HG02938 (cell line): ENCODE results near the gene NCAM1.

Source experiments
- ATAC-seq: cut with Tn5 transposase; IDR thresholded peaks from one replicate; pipeline ENCODE4 v1.9.1; 2021; ENCODE audit warnings: mild to moderate bottlenecking, moderate library complexity; ENCODE audit not compliant: unreplicated experiment

The NCAM1 gene

GRCh38 chr11:113121746-113122145 is 160.5 kb downstream of the NCAM1 start:
- no peak for ATAC-seq

GRCh38 chr11:113124006-113124405 is 162.8 kb downstream of the NCAM1 start:
- no peak for ATAC-seq

- ATAC-seq: no peak
These were observed 163.4 kb downstream of the NCAM1 start for GRCh38 chr11:113124578-113124977.

- ATAC-seq: no peak
These were observed 168.2 kb downstream of the NCAM1 start for GRCh38 chr11:113129261-113129992.

- ATAC-seq: no peak
These were observed 170.0 kb downstream of the NCAM1 start for GRCh38 chr11:113131036-113131775.

GRCh38 chr11:113133071-113133470 is 171.9 kb downstream of the NCAM1 start:
- no peak for ATAC-seq

- no peak for ATAC-seq
These were observed 173.4 kb downstream of the NCAM1 start for GRCh38 chr11:113134626-113135025.

GRCh38 chr11:113137713-113138529 is 176.7 kb downstream of the NCAM1 start:
- ATAC-seq: no peak

GRCh38 chr11:113138731-113139130 is 177.5 kb downstream of the NCAM1 start:
- ATAC-seq: no peak

- ATAC-seq: no peak
These were observed 179.8 kb downstream of the NCAM1 start for GRCh38 chr11:113141010-113141409.

- no peak for ATAC-seq
These were observed 181.3 kb downstream of the NCAM1 start for GRCh38 chr11:113142508-113142907.

- ATAC-seq: no peak
These were observed 186.0 kb downstream of the NCAM1 start for GRCh38 chr11:113147249-113147648.

- ATAC-seq: no peak
These were observed 186.9 kb downstream of the NCAM1 start for GRCh38 chr11:113148076-113148475.

- no peak for ATAC-seq
These were observed 187.4 kb downstream of the NCAM1 start for GRCh38 chr11:113148652-113149051.

- no peak for ATAC-seq
These were observed 190.3 kb downstream of the NCAM1 start for GRCh38 chr11:113151521-113151920.

GRCh38 chr11:113152500-113152899 is 191.3 kb downstream of the NCAM1 start:
- no peak for ATAC-seq

- ATAC-seq: no peak
These were observed 192.6 kb downstream of the NCAM1 start for GRCh38 chr11:113153847-113154246.

GRCh38 chr11:113159988-113160807 is 199.0 kb downstream of the NCAM1 start:
- no peak for ATAC-seq

GRCh38 chr11:113160808-113161124 is 199.5 kb downstream of the NCAM1 start:
- ATAC-seq: no peak

GRCh38 chr11:113161711-113162591 is 200.7 kb downstream of the NCAM1 start:
- no peak for ATAC-seq
